Muscle of leg (tissue), 11 donors: Measurements from ENCODE around the gene CTDSPL. TPM values are rescaled to one million over a fixed set of nuclear protein-coding genes. Genes with fewer than 3 reads are reported as not detected.

Experiments used
- DNase-seq: peaks from one replicate; pipeline ENCODE4 v3.0.0; 2013
- H3K27ac ChIP-seq: one replicate; pipeline ENCODE4 v1.5.1; 2013; ENCODE audit warnings: mild to moderate bottlenecking, low read length, control low read depth
- H3K27me3 ChIP-seq: one replicate; pipeline ENCODE4 v1.6.1; 2013; ENCODE audit warnings: low read length; ENCODE audit not compliant: control insufficient read depth, insufficient read depth
- H3K36me3 ChIP-seq: one replicate; pipeline ENCODE4 v1.6.1; 2013; ENCODE audit warnings: low read length; ENCODE audit not compliant: control insufficient read depth, insufficient read depth
- H3K4me1 ChIP-seq: one replicate; pipeline ENCODE4 v1.6.1; 2013; ENCODE audit warnings: low read length; ENCODE audit not compliant: control insufficient read depth, insufficient read depth
- H3K4me3 ChIP-seq: one replicate; pipeline ENCODE4 v1.5.1; 2013; ENCODE audit warnings: low read length, control low read depth
- H3K9me3 ChIP-seq: replicated peaks from 2 replicates; pipeline ENCODE4 v1.6.1; 2013; ENCODE audit warnings: low read depth, low read length; ENCODE audit not compliant: control insufficient read depth
- WGBS: methylation state at CpG from one replicate; pipeline ENCODE4 v1.1.5; 2013; ENCODE audit warnings: missing lambda C conversion rate; ENCODE audit not compliant: insufficient coverage; 5-methylcytosine and 5-hydroxymethylcytosine counted together
- polyA plus RNA-seq, 8 donors: library from polyadenylated mRNA; unstranded; fragments of 120-200 nt; gene quantifications; one replicate each; pipeline versions ENCODE4 v1.2.1 to v1.2.3, GENCODE V29; 2013; ENCODE audit warnings: inconsistent platforms in 1 of 8, low replicate concordance in 1 of 8; ENCODE audit not compliant: insufficient read length in 8 of 8, insufficient read depth in 1 of 8
- total RNA-seq: library from RNA; stranded (reverse); fragments of 120-200 nt; gene quantifications from one replicate; pipeline ENCODE4 v1.2.4, GENCODE V29; 2013

Gene CTDSPL
- total and polyA plus RNA-seq, 9 donors = 29.9 to 41.8 (median 38.0) TPM

GRCh38 chr3:37824090-37824953 is 37.4 kb upstream of the CTDSPL start:
- Histone ChIP-seq H3K36me3 (peaks cover 21% of the 10 kb centered on the region), H3K4me3 (no peak overlapping the region), H3K4me1 (no peaks in the 10 kb centered on the region), H3K27me3 (no peaks in the 10 kb centered on the region), H3K9me3 (no peaks in the 10 kb centered on the region), H3K27ac (no peak overlapping the region)
- WGBS = no CpG with 5 or more reads among the region's 9 CpGs
- no peak for DNase-seq

- Histone ChIP-seq H3K9me3 (no peaks in the 10 kb centered on the region), H3K27ac (no peak overlapping the region), H3K4me3 (no peak overlapping the region), H3K4me1 (no peaks in the 10 kb centered on the region), H3K27me3 (no peaks in the 10 kb centered on the region), H3K36me3 (peaks cover 15% of the 10 kb centered on the region)
- DNase-seq = no peak
- WGBS = no CpG with 5 or more reads among the region's 1 CpG
Measured at GRCh38 chr3:37824954-37825328, 36.7 kb upstream of the CTDSPL start.

- Histone ChIP-seq H3K9me3 (no peaks in the 10 kb centered on the region), H3K27ac (no peak overlapping the region), H3K36me3 (peaks cover 9% of the 10 kb centered on the region), H3K27me3 (no peaks in the 10 kb centered on the region), H3K4me1 (no peaks in the 10 kb centered on the region), H3K4me3 (no peak overlapping the region)
- WGBS = 80% methylated on average over 1 of the region's 3 CpGs
- DNase-seq = no peak
Measured at GRCh38 chr3:37825744-37826400, 35.8 kb upstream of the CTDSPL start.

GRCh38 chr3:37826502-37826901 is 35.2 kb upstream of the CTDSPL start:
- no peaks in the 10 kb centered on the region for H3K9me3 ChIP-seq
- H3K4me1 ChIP-seq = no peaks in the 10 kb centered on the region
- H3K4me3 ChIP-seq = no peak overlapping the region
- WGBS = no CpG with 5 or more reads among the region's 2 CpGs
- H3K27me3 ChIP-seq = no peaks in the 10 kb centered on the region
- peaks cover 7% of the 10 kb centered on the region for H3K36me3 ChIP-seq
- DNase-seq = no peak
- H3K27ac ChIP-seq = no peak overlapping the region

GRCh38 chr3:37826933-37827332 is 34.7 kb upstream of the CTDSPL start:
- Histone ChIP-seq H3K9me3 (no peaks in the 10 kb centered on the region), H3K27me3 (no peaks in the 10 kb centered on the region), H3K27ac (no peak overlapping the region), H3K4me1 (no peaks in the 10 kb centered on the region), H3K36me3 (peaks cover 7% of the 10 kb centered on the region), H3K4me3 (no peak overlapping the region)
- DNase-seq = no peak
- WGBS = no CpG with 5 or more reads among the region's 1 CpG

GRCh38 chr3:37832480-37832879 is 29.2 kb upstream of the CTDSPL start:
- H3K27me3 ChIP-seq = no peaks in the 10 kb centered on the region
- H3K4me3 ChIP-seq = no peak overlapping the region
- WGBS = 58% methylated on average over 2 of the region's 3 CpGs
- H3K4me1 ChIP-seq = no peaks in the 10 kb centered on the region
- peaks cover 6% of the 10 kb centered on the region for H3K36me3 ChIP-seq
- H3K9me3 ChIP-seq = no peaks in the 10 kb centered on the region
- H3K27ac ChIP-seq = no peak overlapping the region
- DNase-seq = no peak

GRCh38 chr3:37833302-37834186 is 28.1 kb upstream of the CTDSPL start:
- H3K27ac ChIP-seq = no peak overlapping the region
- H3K9me3 ChIP-seq = no peaks in the 10 kb centered on the region
- H3K27me3 ChIP-seq = no peaks in the 10 kb centered on the region
- no peak for DNase-seq
- peaks cover 6% of the 10 kb centered on the region for H3K36me3 ChIP-seq
- H3K4me3 ChIP-seq = no peak overlapping the region
- H3K4me1 ChIP-seq = no peaks in the 10 kb centered on the region
- WGBS = 89% methylated on average over 1 of the region's 6 CpGs

- DNase-seq = no peak
- Histone ChIP-seq H3K4me1 (no peaks in the 10 kb centered on the region), H3K4me3 (no peak overlapping the region), H3K36me3 (peaks cover 7% of the 10 kb centered on the region), H3K9me3 (no peaks in the 10 kb centered on the region), H3K27me3 (no peaks in the 10 kb centered on the region), H3K27ac (no peak overlapping the region)
- no CpG with 5 or more reads among the region's 1 CpG for WGBS
Measured at GRCh38 chr3:37836589-37836988, 25.1 kb upstream of the CTDSPL start.

GRCh38 chr3:37847689-37848088 is 14.0 kb upstream of the CTDSPL start:
- Histone ChIP-seq H3K36me3 (peaks cover 31% of the 10 kb centered on the region), H3K4me1 (no peaks in the 10 kb centered on the region), H3K9me3 (no peaks in the 10 kb centered on the region), H3K27ac (no peak overlapping the region), H3K27me3 (no peaks in the 10 kb centered on the region), H3K4me3 (no peak overlapping the region)
- DNase-seq = no peak
- WGBS = 70% methylated on average over 2 of the region's 4 CpGs
